G401 (cell line): ENCODE measurements around the gene KDM6B. TPM values are rescaled to one million over a fixed set of nuclear protein-coding genes. Genes with fewer than 3 reads are reported as not detected.
A peak's percentile ranks its signal among the peaks of the same experiment; 100 is the strongest.

Experiments used
- DNase-seq: peaks from one replicate; pipeline ENCODE4 v3.0.0-alpha.2; 2015; ENCODE audit warnings: low spot score
- in situ Hi-C: cut with HindIII; loops from 2 replicates; pipeline ENCODE4 v1.10.0; 2016; ENCODE audit warnings: low sequenced_read_pairs, mixed read lengths
- total RNA-seq: library from RNA; depleted of rRNA; stranded (reverse); fragments of >200 nt; shearing (Covaris generic); gene quantifications from 2 replicates; pipeline ENCODE4 v1.2.3, GENCODE V29; 2014

KDM6B gene
- total RNA-seq, 1 experiment from 2014 or later, result 0.34 TPM

DNA sequence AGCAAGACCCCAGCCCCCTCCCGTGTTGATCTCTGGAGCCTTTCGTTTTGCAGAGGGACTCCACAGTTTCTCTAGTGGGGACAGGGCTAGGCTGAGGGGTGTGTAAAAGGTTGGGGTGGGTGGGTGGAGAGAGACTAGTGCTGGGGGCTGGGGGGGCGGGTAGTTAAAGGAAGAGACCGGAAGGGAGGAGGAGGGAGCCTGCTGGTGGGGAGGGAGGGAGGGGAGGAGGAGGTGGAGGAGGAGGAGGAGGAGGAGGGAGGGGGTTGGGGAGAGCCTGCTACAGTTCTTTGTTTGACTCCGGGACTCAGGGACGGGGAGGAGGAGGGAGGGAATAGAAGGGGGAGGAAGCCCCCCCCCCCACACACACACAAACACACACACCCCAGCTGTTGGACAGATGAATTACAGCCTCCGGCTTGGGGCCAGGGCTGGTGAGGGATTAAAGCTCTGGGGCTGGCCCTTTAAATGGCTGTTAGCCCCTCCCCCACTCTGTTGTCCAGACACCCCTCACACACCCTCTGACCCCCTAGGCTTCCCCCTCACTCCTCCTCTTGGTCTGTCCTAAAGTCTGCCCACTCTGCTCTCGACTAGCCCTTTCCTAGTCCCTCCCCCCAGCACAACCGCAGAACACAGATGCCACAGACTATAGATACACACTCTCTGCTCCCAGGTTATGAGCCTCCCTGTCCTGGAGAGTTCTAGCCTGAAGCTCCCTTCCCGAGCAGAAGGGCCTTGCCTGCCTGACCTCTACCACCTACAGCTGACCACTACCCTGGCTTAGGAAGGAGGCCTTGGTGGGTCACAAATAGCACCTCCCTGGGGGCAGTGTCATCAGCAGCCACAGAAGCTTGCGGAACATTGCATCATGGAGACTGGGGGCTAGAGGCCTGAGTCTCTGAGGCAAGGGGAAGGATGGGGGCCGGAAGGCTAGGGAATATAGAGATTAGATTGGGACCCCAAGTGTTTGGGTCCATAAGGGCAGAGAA, 4.4 kb downstream of the KDM6B start:
- DNase-seq, result peak; percentile 51
- in situ Hi-C loops, result no loop called here

DNA sequence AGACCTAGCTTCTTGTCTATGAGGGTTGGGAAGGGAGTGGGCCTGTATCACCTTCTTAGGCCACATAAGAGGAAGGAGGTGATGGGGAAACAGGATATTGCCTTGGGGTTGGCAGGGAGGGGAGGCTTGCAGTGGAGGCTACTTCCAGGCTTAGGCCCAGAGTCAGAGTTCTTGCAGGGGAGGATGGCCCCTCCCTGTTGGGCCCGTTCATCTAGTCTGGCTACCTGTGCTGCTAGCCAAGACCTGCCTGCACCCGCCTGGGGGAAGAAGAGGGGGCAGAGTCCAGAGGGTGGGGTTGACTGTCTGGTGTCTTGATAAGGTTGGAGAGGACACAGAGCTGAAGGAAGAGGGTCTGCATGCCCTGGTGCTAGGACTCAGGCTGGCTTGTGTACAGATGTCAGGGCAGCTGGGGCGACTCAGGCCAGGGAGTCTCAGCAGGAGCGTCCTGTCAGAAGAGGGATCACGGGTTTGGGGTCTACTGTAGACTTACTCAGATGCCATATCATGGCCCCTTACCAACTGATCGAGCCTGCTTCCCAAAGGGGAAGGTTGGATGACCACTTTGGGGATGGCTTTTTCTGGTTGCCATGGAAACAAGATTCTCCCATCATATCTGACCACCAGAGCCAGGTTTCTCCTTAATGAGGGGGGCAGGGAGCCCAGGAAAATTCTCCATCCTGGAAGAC, 5.3 kb downstream of the KDM6B start:
- DNase-seq, result peak; percentile 9
- in situ Hi-C loops, result no loop called here

DNA sequence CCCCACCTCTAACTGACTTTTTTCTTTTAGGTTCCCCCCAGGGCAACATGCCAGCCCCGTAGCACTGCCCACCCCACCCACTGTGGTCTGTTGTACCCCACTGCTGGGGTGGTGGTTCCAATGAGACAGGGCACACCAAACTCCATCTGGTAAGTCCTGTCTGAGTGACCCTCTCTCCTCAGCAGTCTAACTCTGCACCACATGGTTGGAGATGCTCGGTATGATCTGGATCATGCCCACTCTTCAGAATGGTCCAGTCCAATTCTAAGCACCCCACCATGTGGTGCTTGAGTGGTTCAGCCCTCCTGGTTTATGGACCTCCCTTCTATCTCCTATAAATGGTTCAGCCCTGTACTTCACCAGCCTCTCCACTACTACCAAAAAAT, 5.9 kb downstream of the KDM6B start:
- peak; percentile 57 for DNase-seq
- in situ Hi-C loops, result no loop called here

DNA sequence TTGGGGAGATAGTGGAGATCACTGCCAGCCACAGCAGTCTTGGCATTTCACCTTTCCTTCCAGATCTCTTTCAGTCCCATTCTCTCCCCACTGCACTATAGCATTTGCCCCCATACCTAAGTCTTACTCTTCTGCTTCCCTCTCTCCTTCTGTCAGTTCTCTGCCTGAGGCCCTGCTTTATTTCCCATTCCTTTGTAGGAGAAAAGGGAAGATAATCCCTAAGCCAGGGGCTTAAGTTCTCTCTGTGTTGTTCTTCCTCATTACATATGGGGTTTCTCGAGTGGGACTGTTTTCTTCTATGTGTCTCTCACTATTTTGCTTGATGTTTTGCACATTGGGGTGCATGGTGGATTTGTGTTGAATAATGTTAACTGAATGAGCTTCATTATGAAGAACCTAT, 6.4 kb downstream of the KDM6B start:
- in situ Hi-C loops, result no loop called here
- DNase-seq, result peak; percentile 5

DNA sequence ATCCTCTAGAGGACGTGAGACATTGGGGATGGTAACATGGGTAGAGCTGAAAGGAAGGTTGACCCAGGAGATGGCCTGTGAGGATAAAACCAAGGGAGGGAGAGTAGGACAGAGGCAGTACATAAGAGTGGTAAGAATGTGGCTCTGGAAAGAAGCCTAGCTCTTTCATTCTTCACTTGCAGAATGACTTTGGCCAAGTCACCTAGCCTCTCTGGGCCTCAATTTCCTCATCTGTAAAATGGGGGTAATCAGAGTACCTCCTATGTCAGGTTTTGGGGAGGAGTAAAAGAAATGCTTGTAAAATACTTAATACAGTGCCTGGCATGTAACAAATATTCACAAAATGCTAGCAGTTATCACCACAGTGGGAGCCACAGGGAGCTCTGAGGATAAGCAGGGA, 6.9 kb downstream of the KDM6B start:
- DNase-seq, result no peak
- in situ Hi-C loops, result no loop called here

- DNase-seq, result peak; percentile 60
- in situ Hi-C loops, result no loop called here
These were observed 7.4 kb downstream of the KDM6B start for GRCh38 chr17:7841396-7841914.

DNA sequence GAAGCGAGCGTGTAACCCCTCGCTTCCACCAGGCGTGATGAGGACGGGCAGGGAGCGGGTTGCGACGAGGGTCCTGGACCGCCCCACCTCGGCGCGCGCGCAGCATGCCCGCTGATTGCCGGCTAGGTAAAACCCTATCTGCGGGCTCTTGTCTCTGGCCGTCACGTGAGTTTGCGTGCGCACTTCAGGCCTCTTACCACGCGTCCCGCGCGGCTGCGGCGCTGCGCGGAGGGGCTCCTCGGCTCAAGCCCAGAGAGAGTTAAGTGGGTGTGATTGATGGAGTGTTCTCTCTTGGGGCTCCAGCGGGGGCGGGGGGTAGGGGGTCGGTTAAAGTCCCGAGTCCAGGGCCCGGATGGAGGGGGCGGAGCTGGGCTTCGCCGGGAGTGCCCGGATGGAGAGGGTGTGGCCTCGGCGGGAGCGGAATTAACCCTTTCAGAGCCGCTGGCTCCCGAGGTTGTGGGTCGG, 7.9 kb downstream of the KDM6B start:
- peak; percentile 84 for DNase-seq
- in situ Hi-C loops, result no loop called here

DNA sequence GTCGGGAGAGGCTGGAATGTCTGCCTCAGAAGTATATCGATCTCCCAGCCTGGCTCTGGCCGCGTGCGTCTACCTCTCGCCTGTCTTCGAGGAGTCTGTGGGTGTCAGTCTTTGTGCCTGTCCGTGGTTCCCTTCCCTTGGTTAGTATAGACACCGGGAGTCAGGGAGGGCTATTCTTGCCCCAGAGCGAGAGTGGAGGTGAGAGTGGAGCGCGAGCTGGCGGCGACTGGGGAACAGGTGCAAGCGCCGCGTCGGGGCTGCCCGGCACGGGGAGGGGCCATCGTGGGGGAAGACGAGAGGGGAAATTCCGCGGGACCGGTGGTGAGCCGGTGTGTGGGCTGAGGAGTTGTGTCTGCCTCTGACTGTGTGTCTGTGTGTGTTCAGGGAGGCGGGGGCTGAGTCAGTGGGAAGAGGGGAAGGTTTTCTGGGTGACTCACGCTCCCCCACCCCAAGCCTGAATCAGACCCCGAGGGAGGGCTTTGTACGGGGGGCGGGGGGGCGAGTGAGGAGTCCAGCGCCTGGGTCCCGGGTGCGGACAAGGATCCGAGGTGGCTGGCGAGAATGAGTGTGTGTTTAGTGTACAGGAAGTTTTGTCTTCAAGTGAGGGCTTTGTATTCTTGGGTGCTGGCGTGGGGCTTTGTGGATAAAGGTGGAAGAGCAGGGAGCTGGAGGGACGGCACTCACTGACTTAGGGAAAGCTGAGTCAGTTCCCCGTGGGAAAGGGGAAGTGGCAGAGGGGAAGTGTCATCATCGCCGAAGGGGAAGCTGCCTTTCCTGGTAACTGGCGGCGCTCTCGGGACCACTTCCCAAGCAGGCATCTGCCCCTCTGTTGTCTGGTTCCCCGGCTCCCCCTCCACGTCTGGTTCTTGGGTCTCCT, 8.6 kb downstream of the KDM6B start:
- in situ Hi-C loops, result no loop called here
- peak; percentile 46 for DNase-seq

DNA sequence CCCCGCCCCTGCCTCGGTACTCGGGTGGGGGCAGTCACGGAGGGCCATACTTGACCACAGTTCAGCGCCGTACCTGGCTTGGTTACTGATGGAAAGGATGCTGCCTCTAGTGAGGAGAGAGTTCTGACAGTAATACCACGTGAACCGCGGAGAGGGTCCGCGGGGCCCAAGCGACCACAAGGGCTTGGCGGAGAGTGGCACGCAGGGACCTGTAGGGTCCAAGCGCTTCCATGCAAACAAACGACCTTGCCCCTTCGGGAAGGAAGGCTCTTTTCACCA, 9.2 kb downstream of the KDM6B start:
- in situ Hi-C loops, result no loop called here
- DNase-seq, result no peak

- DNase-seq, result peak; percentile 64
- in situ Hi-C loops, result no loop called here
These were observed 9.7 kb downstream of the KDM6B start for GRCh38 chr17:7843536-7844291.

- in situ Hi-C loops, result no loop called here
- peak; percentile 97 for DNase-seq
These were observed 10.5 kb downstream of the KDM6B start for GRCh38 chr17:7844292-7845154.

GRCh38 chr17:7845359-7846062, 11.5 kb downstream of the KDM6B start:
- no peak for DNase-seq
- in situ Hi-C loops, result no loop called here

- in situ Hi-C loops, result no loop called here
- no peak for DNase-seq
These were observed 12.2 kb downstream of the KDM6B start for GRCh38 chr17:7846063-7846735.

- in situ Hi-C loops, result no loop called here
- DNase-seq, result no peak
These were observed 13.0 kb downstream of the KDM6B start for GRCh38 chr17:7846765-7847661.

DNA sequence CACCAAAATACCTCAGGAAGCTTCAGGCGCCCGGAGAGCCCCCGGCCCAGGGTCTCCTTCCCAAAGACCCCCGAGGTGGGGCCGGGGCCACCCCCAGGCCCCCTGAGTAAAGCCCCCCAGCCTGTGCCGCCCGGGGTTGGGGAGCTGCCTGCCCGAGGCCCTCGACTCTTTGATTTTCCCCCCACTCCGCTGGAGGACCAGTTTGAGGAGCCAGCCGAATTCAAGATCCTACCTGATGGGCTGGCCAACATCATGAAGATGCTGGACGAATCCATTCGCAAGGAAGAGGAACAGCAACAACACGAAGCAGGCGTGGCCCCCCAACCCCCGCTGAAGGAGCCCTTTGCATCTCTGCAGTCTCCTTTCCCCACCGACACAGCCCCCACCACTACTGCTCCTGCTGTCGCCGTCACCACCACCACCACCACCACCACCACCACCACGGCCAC, 14.1 kb downstream of the KDM6B start:
- in situ Hi-C loops, result no loop called here

DNA sequence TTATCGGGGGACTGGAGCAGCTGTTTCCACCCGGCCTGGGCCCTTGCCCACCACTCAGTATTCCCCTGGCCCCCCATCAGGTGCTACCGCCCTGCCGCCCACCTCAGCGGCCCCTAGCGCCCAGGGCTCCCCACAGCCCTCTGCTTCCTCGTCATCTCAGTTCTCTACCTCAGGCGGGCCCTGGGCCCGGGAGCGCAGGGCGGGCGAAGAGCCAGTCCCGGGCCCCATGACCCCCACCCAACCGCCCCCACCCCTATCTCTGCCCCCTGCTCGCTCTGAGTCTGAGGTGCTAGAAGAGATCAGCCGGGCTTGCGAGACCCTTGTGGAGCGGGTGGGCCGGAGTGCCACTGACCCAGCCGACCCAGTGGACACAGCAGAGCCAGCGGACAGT, 14.7 kb downstream of the KDM6B start:
- DNase-seq, result no peak

More for the DNA sequence above, 14.1 kb downstream of the KDM6B start:
- no peak for DNase-seq

More for the DNA sequence above, 14.7 kb downstream of the KDM6B start:
- in situ Hi-C loops, result no loop called here
